HK-2 (cell line): ENCODE results near the gene MEG3.

Experiments used
- DNase-seq: peaks from one replicate; pipeline ENCODE4 v3.0.0-alpha.2; 2018; ENCODE audit not compliant: unreplicated experiment

The MEG3 gene

DNA sequence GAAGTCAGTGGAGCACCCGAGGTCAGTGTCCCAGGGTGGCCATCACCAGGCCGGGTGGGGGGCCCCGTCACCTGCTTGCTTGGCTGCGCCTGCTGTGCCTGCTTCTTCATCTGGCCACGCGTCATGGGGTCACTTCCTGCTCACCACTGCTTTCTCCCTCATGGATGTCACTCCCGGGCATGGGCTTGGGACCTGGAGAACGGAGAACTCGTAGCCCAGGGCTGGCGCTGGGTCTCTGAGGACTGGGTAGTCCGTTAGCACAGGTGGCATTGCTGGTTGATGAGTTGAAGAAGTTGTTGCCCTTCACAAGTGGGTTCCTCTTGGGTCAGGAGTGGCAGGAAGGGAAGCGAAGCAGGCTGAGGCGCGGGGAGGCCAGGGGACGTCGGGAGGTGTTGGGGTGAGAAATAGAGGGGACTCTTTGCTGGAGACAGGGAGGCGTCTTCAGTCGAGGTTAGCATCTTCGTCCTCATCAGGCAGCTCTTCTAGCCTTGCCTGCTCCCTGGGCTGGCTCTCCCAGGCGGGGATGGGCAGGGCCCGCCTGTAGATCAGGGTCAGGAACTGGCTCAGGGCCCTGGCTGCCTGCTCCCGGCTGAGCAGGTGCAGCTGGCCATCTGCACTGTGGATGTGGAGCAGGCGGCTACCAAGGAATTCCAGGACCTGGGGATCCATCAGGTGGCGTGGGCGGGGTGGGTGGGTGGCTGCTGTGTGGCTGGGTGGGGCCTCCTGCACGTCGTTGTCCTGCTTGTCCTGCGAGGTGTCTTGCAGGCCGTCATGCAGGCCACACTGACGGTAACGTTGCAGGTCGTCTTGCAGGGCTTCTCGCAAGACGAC is 54.6 kb downstream of the MEG3 start:
- no peak for DNase-seq

DNA sequence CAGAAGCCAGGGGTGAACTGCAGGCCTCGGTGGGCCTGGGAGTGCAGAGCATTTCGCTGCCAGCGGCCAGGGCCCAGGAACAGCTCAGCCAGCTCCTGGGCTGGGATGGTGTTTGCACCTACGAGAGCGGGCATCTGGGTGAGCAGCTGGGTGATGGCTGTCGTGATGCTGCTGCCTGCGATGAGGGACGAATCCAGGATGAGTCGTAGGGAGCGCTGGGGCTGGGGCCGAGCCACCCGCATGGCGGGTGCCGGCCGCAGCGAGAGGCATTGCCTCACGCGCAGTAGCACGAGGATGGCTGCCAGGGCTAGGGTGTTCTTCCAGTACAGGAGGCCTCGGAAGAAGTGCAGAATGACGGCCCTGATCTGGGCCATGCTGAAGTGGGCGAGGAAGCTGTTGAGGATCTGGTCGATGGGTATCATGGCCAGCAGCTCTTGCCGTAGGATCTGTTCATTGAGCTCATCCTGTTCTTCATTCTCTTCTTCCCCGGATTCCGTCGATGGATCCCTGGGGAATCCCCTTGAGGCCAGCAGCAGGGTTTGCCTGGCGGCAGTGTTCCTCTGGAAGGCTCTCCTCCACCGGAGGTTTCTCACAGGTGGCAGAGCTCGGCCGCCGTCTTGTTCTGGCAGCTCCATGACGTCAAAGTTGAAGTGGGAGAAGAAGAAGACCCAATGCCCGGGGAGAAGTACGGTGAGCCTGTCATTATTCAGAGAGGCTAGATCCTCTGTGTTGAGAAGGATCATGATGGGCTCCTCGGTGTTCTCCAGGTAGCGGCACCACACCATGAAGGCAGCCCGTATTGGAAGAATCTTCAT is 55.5 kb downstream of the MEG3 start:
- no peak for DNase-seq

DNA sequence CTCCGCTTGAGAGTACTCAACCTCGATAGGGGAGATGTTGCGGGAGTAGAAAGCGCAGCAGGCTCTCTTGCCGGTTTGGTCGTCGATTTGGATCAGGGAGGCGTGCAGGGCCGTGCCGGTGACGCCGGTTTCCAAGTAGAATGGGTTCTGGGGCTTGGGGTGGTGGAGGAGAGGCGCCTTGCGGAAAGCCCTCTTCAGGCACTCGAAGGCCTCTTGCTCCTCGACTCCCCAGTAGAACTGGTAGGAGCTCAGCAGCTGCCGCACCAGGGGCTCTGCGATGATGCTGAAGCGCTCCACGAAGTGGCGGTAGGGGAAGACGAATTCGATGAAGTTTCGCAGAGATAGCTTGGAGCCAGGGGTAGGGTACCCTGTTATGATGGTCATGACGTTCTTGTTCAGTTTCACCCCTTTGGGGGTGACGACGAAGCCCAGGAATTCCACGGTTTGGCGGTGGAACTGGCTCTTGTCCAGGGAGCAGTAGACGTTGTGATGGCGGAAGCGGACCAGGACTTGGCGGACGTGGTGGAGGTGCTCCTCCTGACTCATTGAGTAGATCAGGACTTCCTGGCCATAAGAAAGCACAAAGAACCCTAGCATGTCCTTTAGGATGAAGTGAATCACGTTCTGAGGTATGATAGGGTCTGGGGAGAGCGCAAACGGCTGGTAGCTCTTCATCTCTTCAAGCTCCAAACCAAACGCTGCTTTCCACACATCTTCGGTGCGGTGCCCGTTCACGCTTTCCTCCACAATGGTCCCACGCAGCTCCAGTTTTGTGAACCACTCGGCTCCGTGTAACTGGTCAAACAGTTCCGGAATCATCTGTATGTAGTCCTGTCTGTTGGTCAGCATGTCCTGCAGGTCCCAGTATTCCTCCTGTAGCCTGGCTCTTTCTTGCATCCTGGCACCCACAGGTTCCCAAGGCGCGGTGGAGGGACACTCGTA is 56.4 kb downstream of the MEG3 start:
- no peak for DNase-seq

DNA sequence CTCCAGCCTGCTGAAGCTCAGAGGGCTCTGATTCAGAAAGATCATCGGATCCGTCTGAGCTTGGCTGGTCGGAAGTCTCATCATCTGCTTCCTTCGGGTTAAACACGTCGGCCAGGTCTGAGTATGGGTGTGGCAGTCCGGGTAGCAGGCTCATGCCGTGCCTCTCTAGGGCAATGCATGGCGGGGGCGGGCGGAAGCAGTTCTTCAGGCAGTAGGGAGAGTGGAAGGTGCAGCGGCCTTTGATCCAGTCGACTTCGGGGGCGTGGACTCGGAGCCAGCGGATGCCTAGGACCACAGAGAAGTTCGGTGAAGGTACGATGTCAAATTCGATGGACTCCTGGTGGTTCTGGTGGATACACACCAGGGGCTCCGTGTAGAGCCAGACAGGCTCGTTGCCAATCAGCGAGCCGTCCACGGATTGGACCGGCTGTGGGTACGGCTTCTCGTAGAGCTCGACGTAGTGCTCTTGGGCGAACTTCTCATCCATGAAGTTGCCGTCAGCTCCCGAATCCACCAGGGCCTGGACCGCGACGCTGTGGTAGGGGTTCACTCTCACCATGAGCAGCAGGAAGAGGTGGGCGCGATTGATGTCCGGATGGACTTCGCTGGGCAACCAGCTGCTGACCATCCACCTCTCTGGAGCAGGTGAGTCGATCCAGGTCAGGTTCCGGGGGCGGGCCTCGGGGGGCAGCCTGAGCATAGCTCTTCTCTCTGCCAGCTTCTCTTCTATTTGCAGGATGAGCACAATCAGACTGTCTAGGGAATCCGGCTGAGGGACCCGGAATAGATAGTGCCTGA is 57.3 kb downstream of the MEG3 start:
- no peak for DNase-seq

DNA sequence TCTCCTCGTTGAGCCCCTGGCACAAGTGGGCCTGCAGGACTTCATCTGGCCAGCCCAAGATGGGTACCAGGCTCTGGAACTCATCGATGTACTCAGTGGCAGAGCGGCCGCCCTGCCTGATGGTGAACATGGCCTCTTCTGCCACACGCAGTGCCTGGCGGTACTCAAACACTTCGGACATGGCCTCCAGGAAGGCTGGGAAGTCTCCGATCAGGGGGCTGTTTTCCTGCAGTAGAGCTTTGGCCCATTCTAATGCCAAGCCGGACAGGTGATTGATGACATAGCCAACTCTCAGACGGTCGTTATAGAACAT is 57.8 kb downstream of the MEG3 start:
- no peak for DNase-seq

DNA sequence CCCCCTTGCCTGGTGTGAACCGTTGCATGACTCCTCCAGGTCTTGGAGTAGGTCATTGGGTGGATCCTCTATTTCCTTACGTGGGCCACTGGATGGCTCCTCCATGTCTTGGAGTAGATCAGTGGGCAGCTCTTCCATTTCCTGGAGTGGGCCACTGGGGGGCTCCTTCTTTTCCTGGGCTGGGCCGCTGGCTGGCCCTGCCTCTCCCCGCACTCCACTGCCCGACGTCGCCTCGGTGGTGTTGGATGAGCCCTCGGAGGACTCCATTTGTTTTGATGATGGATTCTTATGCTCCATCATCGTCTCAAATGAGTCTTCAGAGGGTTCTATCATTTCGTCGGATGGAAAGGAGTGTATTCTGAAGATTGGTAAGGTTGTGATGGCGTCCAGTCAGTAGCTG is 58.5 kb downstream of the MEG3 start:
- DNase-seq: no peak

DNA sequence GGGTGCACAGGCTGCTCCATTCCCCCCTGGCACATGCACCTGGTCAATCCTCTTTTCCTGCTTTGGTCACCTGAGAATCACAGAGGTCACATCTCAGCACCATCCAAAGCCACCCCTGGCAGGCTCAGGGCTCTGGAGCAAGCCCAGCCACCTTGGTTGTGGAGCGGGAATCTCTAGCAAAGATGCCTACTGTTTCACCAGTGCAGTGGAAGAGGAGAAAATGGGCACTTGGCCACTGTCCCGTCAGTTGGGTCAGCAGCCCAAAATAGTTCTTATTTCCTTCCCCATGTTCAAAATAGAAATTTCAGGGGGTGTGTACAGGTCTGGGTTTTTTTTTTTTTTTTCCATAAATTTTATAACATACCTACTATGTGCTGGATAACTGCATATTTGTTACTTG is 59.3 kb downstream of the MEG3 start:
- no peak for DNase-seq

DNA sequence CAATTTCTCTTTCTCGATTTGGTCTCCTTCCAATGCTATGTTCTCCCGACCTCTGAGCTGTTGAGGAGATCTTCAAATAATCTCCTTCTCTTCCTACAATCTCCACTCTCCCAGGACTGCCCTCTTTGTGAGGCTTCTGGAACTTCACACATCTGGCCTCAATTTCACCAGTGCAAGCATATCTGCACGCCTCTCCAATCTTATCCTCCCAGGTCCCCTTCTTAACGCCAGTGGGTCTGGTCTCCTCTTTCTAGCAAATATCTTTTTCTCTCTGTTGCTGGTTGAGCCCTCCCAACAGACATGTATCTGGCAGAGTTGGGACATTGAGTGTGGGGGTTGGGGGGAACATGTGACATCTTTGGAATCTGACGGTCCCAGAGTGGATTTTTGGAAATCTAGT is 59.7 kb downstream of the MEG3 start:
- no peak for DNase-seq

DNA sequence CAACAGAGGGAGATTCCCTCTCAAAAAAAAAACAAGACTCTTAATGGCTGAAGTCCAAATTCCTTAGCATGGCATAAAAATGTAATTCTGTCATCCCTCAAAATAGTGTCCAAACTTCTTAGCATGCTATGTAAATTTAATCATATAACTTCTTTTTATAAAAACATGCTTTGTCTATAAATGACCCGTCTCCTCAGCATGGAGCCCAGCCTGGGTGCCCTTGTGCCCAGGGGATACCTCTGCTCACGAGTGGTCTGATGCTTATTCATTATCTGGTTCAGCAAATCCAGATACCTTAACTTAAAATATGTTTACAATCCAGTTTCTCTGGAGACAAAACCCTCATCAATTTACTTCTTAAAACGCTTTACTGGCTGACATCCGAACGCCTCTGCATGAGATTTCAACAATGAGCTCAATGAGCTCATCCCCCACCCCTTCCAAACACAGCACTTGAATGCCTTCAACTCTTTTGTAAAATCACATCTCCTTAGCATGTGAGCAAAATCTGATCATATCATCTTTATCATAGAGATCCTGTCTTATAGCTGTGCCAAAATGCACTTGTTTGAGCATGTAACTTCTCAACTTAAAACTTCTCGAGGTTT is 61.9 kb downstream of the MEG3 start:
- no peak for DNase-seq

DNA sequence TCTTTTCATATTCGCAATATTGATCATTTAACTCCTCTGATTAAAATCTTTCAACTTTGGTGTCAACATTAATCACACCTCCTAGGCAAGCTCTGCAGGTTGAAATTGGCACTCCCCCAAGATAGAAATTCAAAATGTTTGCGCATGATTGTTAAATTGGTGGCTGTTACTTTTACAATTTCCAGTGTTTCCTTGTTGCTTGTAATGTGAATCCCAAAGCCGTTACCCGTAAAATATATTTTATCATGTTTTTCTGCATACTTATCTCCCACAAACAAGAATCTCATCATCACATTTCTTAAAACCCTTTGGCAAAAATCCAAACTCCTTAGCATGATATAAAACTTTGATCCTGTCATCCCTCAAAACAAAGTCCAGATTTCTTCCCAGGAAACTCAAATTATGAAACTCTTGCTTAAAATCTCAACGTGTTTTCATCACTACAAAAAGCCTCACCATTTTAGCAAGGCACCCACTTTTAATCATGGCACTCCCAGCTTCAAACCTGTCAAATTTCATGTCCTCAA is 62.9 kb downstream of the MEG3 start:
- no peak for DNase-seq

DNA sequence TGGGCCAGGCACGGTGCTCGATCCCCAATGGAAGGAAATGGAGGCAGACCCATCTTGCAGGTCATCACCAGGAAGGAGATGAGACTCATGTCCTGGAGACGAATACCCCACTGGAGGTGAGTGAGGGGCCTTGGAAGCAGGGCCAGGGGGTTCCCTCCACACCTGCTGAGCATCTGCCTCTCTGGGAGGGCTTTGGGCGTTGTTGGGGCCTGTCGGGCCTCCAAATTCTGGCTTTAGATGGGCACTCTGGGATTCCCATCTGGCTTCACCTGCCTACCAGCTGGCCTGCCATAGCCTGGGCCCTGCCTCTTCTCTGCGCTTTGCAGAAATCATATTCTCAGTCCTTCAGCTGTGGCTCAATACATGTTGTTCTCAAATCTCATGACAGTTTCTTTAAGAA is 63.7 kb downstream of the MEG3 start:
- no peak for DNase-seq

DNA sequence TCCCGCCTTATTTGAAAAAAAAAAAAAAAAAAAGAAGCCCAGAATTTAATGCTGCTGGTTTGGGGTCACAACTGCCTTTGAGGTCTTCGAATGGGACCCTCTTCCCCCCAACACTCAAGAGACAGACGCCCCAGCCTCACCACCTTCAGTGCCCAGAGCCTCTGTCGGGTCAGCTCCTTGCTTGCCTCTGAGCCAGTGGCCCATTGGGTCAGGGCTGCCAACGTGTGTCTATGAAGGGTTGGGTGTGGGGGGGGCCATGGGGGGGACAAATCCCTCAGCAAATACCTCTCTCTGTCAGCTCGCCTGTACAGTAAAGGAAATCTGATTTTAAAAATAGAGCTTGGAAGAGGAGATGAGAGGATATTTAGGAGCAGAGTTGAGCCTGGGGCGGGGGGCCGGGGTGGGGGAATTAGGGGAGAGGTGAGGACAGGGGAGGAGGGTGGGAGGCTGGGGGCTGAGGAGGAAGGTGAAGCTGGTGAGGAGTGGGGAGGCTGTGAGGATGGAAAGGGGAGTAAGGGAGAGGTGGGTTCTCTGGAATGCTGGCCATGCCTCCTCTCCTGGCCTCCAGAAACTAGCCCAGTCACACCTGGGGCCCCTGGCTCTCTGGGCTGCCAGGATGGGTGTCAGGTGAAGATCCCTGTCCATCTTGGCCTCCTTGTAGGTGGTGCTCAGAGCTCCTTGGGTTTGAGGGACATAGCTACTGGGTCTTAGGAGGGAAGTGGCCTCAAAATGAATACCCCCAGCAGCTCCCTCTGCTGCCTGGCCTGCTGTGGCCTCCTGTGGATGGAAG is 64.3 kb downstream of the MEG3 start:
- no peak for DNase-seq

DNA sequence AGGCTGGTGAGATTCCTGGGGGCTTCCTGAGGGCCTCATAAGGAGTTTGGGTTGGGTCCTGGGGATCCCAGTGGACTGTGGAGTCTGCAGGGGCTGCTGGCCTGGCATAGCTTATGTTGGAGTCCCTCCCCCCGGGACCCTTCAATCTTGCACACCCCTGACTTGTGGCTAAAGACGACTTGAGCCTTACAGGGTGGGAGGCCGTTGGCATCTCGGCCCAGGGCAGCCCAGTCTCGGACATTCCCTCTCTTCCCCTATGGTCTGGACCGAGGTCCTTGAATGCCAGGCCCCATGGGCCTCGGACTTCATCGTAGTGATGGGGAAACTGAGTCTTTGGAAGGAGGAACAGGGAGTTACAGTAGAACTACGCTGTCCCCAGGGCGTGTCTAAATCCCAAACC is 65.1 kb downstream of the MEG3 start:
- no peak for DNase-seq

DNA sequence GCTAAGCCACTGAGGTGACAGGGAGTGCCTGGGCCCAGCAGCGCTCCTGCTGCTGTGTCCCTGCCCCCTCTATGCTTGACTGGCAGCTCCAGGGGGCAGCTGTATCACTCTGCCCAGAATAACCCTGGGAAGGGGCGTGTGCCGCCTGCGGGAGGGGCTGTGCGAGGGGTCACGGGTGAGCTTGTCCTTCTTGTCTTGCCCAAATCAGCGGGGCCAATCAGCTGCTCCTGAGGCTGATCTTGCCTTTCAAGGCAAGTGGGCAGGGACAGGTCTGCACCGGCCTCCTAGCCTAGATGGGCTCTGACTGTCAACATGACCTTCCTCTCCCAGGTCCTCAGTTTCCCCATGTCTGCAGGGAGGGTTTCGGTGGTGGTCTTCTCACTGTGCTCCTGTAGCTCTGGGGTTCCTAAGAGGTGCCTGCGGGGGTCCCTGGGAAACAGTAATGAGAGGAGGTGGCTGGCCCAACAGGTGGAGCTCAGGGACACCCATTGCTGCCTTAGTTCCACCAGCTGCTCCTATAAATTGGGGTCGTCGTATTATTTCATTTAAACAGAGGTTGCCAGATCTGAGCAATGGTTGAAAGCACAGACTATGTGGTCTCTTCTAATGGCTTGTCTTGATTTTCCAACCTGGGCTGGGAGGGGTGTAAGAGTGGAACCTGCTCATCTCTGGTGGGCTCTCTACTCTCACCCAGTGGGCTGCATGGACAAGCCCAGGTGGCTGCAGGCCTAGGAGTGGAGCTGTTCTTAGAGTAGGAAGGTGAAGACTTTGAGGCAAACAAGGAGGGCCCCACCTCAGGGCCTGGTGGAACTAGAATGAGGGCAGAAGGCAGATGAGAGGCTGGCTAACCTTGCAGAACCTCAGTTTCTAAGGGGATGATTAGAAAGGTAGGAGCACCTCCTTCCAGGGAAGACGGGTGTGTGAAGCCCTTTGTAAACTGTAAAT is 65.9 kb downstream of the MEG3 start:
- DNase-seq: no peak

DNA sequence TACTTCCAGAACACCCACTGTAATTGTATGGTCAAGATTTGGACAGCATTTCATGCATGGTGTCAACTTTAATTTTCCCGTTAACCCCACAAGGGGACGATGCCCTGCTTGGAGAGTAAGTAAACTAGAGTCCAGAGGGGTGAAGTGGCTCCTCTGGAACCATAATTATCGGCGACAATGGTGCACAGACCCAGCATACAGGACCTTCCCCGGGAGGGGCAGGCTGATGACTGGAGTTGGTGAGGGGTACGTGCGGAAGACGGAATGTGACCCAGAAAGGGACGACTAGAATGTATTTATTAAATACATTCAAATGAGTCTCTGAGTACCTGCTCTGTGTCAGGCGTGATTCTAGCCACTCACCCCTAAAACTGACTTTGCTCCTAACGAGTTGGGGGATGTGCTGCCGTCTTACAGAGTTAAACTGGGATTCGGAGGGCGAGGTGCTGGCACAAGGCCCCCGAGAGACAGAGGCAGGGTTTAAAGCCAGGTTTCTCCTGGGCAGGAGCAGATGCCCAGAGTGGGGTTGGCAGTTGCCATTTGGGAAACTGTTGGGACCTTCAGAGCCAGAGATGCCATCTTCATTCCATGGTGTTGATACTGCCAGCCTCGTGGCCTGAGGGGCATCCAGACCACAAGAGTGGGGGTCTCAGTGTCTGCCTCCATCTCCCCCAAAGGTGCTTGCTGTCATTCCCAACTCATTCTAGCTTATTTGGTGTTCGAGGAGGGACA is 66.7 kb downstream of the MEG3 start:
- no peak for DNase-seq

DNA sequence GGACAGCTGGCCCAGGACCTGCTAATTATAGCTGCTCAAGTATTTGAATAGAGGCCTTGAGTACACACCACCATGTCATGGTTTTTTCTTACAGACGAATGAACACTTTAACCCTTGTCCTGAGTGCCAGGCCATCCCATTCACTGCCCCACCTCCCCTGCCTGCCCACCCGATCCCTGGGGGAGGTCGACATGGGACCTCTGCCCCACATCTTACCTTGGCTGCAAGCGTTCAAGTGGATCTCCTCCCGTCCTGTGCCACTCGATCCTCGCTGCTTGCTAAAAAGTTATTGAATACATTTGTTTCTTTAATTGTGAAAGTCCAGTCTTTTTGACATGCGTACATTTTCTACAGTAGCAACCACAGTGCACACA is 67.3 kb downstream of the MEG3 start:
- DNase-seq: no peak

DNA sequence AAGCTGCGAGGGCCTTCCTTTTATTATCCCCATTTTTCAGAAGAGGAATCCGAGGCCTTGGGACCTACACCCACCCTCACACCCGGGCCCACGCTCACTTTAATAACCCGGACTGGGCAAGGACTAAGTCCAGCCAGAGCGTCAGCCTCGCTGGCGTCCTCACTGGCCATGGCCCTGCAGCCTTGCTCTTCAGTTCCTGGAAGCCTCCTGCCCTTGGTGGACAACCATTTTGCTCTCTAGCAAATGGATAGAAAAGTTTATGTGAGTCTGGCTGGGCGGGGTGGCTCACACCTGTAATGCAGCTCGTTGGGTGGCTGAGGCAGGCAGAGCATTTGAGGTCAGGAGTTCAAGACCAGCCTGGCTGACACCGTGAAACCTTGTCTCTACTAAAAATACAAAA is 67.8 kb downstream of the MEG3 start:
- no peak for DNase-seq

DNA sequence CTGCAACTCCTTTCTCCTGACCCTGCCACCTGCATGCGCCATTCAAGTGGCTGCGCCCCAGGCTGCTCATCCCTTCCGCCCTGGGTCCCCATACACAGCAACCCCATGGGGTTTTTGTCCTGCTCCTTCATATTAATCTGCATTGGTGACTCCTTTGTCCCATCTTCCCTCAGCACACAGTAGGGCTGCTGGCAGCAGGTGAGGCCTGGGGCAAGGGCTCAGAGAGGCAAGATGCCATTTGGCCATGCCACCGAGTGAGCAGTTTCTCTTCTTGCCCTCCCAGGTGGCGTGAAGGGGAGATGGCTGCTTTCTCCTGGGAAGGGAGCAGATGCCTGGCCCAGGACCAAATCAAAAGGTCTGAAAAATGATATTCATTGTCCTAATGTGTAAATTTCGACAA is 68.5 kb downstream of the MEG3 start:
- no peak for DNase-seq
